ENCODE measurements around the gene BMP8A.

DNA sequence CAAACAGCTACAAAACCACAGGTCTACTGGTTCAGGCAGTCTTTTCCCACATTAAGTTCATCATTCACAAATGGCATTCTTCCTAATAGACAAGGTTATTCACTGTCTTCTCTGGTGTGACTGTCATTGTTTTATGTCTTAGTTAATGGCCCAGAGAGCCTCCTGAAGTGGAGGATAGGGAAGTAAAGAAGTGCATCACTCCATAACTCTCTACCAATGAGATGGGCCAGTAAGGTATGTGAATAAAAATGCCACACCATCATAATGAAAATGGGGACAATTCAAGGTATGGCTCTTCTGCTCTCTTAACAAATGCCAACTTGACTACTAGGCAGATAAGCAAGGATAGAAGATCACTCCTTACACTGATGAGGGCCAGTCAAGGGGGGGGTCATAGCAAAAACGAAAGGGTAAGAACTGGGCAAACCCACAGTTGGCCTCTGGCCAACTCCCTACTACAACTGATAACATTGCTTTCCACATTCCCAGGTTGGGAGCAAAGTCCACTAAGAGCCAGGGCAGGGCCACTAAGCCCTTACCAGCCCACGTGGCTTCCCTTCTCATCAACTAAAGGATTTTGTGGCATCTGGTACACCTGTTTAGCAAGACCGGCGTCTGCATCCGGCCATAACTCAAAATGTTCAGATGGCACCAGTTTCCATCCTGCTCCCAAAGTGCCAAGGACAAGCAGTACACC, 75.2 kb downstream of the BMP8A start:
- TF ChIP-seq, protein P1, sequence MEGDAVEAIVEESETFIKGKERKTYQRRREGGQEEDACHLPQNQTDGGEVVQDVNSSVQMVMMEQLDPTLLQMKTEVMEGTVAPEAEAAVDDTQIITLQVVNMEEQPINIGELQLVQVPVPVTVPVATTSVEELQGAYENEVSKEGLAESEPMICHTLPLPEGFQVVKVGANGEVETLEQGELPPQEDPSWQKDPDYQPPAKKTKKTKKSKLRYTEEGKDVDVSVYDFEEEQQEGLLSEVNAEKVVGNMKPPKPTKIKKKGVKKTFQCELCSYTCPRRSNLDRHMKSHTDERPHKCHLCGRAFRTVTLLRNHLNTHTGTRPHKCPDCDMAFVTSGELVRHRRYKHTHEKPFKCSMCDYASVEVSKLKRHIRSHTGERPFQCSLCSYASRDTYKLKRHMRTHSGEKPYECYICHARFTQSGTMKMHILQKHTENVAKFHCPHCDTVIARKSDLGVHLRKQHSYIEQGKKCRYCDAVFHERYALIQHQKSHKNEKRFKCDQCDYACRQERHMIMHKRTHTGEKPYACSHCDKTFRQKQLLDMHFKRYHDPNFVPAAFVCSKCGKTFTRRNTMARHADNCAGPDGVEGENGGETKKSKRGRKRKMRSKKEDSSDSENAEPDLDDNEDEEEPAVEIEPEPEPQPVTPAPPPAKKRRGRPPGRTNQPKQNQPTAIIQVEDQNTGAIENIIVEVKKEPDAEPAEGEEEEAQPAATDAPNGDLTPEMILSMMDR (IDR thresholded peaks at IDR 0.05; ENCODE audit: low read depth, low read length) = no peak
- TF ChIP-seq EZH2phosphoT487 (IDR thresholded peaks at IDR 0.05; ENCODE audit: low read depth) = no peak

All from OCI-LY3 (cell line).